Heart right ventricle (tissue), 16 donors: ENCODE data around the gene EFCAB3. TPM values are rescaled to one million over a fixed set of nuclear protein-coding genes. Genes with fewer than 3 reads are reported as not detected.
"Not testable (repeated sequence)": the region's sequence is repeated elsewhere in the genome, so short reads cannot be mapped to it uniquely, and the experiment has no call there.

Experiments
- ATAC-seq, 8 donors: fragments of 200-7000 bp; cut with Tn5 transposase; one replicate each; pipeline ENCODE4 v1.9.1; 2020; ENCODE audit warnings: mild to moderate bottlenecking in 8 of 8, moderate library complexity in 8 of 8, moderate number of reproducible peaks in 1 of 8
- DNase-seq, 2 donors: peaks; one replicate each; pipeline ENCODE4 v3.0.0-alpha.2; 2020
- H3K27ac ChIP-seq, 10 donors: fragments of 200-600 bp; sonication (generic) in 2 of 10; one replicate each; pipeline versions ENCODE4 v1.5.0 to v1.8.0; 2020 to 2022; ENCODE audit warnings: mild to moderate bottlenecking in 3 of 10
- H3K27me3 ChIP-seq, 7 donors: fragments of 200-600 bp; one replicate each; pipeline ENCODE4 v1.8.0; 2021 to 2022; ENCODE audit warnings: mild to moderate bottlenecking in 2 of 7
- H3K36me3 ChIP-seq, 9 donors: fragments of 200-600 bp; sonication (generic) in 1 of 9; one replicate each; pipeline versions ENCODE4 v1.5.0 to v1.8.0; 2020 to 2022; ENCODE audit warnings: mild to moderate bottlenecking in 2 of 9
- H3K4me1 ChIP-seq, 9 donors: fragments of 200-600 bp; sonication (generic) in 1 of 9; one replicate each; pipeline versions ENCODE4 v1.5.0 to v1.8.0; 2020 to 2022; ENCODE audit warnings: mild to moderate bottlenecking in 4 of 9
- H3K4me3 ChIP-seq, 10 donors: fragments of 200-600 bp; sonication (generic) in 2 of 10; one replicate each; pipeline versions ENCODE4 v1.5.0 to v1.8.0; 2020 to 2022; ENCODE audit warnings: mild to moderate bottlenecking in 7 of 10, moderate library complexity in 2 of 10
- H3K9me3 ChIP-seq, 11 donors: fragments of 200-600 bp in 10 of 11; sonication (generic) in 2 of 11; one replicate each; pipeline versions ENCODE4 v1.5.0 to v1.8.0; 2013 to 2022; ENCODE audit warnings: mild to moderate bottlenecking in 2 of 11, control low read depth in 1 of 11, moderate library complexity in 1 of 11
- CTCF ChIP-seq, 9 donors: fragments of 200-600 bp; sonication (generic) in 2 of 9; IDR thresholded peaks; one replicate each; pipeline versions ENCODE4 v1.5.0 to v1.8.0; 2021 to 2022; ENCODE audit warnings: antibody characterized with exemption in 9 of 9, mild to moderate bottlenecking in 5 of 9, moderate library complexity in 1 of 9
- WGBS, 2 donors: extraction: QIAGEN DNeasy Blood & Tissue Kit; methylation state at CpG; one replicate each; pipeline ENCODE4 v1.1.7; 2013; ENCODE audit warnings: inconsistent platforms in 1 of 2; 5-methylcytosine and 5-hydroxymethylcytosine counted together
- intact Hi-C, 10 donors: fragments of 100-400 bp; cut with DNase I; formaldehyde crosslinking; loops; one replicate each; pipeline versions ENCODE4 v1.11.1 to v1.14.2; 2022
- polyA plus RNA-seq, 2 donors: library from polyadenylated mRNA; stranded (reverse); fragments of 200-250 nt; gene quantifications; one replicate each; pipeline ENCODE4 v1.2.3, GENCODE V29; 2013
- total RNA-seq, 10 donors: library from RNA; stranded (reverse); fragmentation: NEBNext Ultra II Directional in 3 of 10; extraction: Animal tissue kit (Norgen Biotek cat#: 25700) in 3 of 10; gene quantifications; one replicate each; pipeline versions ENCODE4 v1.2.1 to v1.2.4, GENCODE V29; 2021 to 2023
- donor health status: Arrhythmogenic right ventricular cardiomyopathy.
- donor health status: ischemic (EF 13 %, LVEDD 7.1; RV severe dilation, severe dysfunction).
- donor health status: healthy with polysubstance abuse.
- donor health status: DM: no; HTN: yes; CAD: no.
- donor health status: DM: no; HTN: no; CAD: no.
- donor health status: ischemic (EF 25% LVEDD 6.9; RV normal size, moderate dysfunction).
- donor health status: ischemic (EF 25% LVEDD 5.7; RV mildly dilated, moderate dysfunction).
- donor health status: healthy.
- donor health status: DM: yes; HTN: yes; CAD: no.
- donor health status: Ischemic cardiomyopathy.
- donor health status: ischemic (EF 35%, LVEDD 5.7; RV mildly dilated, moderate dysfunction).
- donor health status: nonischemic (EF 11% LVEDD 7.7; RV severe dilation, severe dysfunction).
- donor health status: DM: yes; HTN: yes; CAD: no.
- donor health status: PGD.
- donor health status: ischemic (EF 29% LVEDD 5.4; RV normal size, mild dysfunction).
- donor health status: nonischemic (EF 23%, LVEDD 6.1; RV moderate dilation, normal function).

Gene EFCAB3
- total and polyA plus RNA-seq, 12 donors, result not detected

DNA sequence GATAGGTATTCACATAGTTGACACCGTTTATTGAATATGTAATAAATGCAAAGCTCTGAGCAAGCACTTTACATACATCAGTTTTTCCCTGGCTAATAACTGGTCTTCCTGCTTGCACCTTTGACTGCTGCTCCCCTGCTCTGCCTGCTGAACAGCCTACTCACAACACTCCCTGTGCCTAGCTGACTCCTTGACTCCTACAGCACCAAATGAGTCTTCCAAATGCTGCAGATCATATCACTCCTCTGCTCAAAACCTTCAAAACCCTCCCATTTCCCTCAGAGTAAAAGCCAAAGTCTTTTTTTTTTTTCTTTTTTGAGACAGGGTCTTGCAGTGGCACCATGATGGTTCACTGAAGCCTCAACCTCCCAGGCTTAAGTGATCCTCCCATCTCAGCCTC lies 18.5 kb downstream of the EFCAB3 start:
- H3K4me3 ChIP-seq, result no peak overlapping the region
- peaks cover 0 to 33% (median 5%) of the 10 kb centered on the region in 7 donors for H3K27me3 ChIP-seq
- DNase-seq, result no peak
- no peak overlapping the region for H3K27ac ChIP-seq
- intact Hi-C loops, result no loop called here
- TF ChIP-seq CTCF (IDR thresholded peaks at IDR 0.05), result no peak
- WGBS, 2 donors, result 93 to 96% methylated on average over 1 of the region's 1 CpG
- H3K4me1 ChIP-seq, result no peaks in the 10 kb centered on the region
- ATAC-seq, result no peak
- peaks cover 0 to 5% (median 0%) of the 10 kb centered on the region in 11 donors for H3K9me3 ChIP-seq
- no peaks in the 10 kb centered on the region for H3K36me3 ChIP-seq

GRCh38 chr17:62405451-62405850 lies 25.1 kb downstream of the EFCAB3 start:
- H3K9me3 ChIP-seq, result peaks cover 0 to 5% (median 0%) of the 10 kb centered on the region in 11 donors
- ATAC-seq (no peak), DNase-seq (no peak)
- peaks cover 0 to 26% (median 10%) of the 10 kb centered on the region in 7 donors for H3K27me3 ChIP-seq
- intact Hi-C loops, result no loop called here
- H3K27ac ChIP-seq, result no peak overlapping the region
- TF ChIP-seq CTCF (IDR thresholded peaks at IDR 0.05), result no peak
- 51 to 60% methylated on average over 2 of the region's 2 CpGs for WGBS, 2 donors
- no peak overlapping the region for H3K4me3 ChIP-seq
- H3K4me1 ChIP-seq, result no peaks in the 10 kb centered on the region
- H3K36me3 ChIP-seq, result no peaks in the 10 kb centered on the region

- H3K36me3 ChIP-seq, H3K4me3 ChIP-seq, H3K27ac ChIP-seq, DNase-seq, intact Hi-C loops, ATAC-seq, H3K4me1 ChIP-seq: not testable (repeated sequence)
- H3K27me3 ChIP-seq, result peaks cover 0 to 15% (median 0%) of the 10 kb centered on the region in 7 donors
- peaks cover 0 to 10% (median 0%) of the 10 kb centered on the region in 11 donors for H3K9me3 ChIP-seq
- 89 to 98% methylated on average over 1 of the region's 1 CpG for WGBS, 2 donors
Measured at GRCh38 chr17:62413090-62413489, 32.7 kb downstream of the EFCAB3 start.

DNA sequence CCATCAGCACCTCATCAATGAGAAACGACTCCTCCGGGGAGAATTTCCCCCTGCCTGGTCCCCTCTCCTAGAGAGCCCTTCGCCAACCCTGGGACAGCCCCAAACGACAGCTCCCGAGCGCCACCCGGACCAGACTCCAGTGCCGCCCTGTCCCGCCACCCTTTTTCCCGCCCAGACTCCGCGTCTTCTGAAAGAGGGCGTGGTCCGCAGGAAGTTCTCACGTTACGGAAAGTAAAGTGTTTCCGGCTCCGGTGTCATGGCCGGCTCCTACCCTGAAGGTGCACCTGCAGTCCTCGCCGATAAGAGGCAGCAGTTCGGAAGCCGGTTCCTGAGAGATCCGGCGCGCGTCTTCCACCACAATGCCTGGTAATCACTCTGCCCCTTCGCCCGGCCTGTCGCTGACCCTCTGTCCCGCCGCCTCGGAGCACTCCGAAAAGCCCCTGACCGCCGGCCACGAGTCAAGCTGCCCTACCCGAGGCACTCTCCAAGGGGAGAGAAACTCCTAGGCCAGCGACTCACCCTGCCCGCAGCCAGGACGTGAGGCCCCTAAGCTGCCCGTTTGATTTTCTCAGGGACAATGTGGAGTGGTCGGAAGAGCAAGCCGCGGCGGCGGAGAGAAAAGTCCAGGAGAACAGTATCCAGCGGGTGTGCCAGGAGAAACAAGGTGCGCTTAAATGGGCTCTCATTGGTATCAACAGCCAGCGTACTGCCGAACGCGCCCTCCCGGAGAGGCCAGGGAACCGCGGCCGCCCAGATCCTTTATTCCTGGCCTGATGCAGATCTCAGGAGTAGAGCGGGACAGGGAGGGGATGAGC lies 43.5 kb downstream of the EFCAB3 start, which contains the start of gene METTL2A:
TSS of gene METTL2A (plus strand) at position 251 of the 815 bp plus-strand sequence. CDS start at position 257, 6 bp downstream.
- intact Hi-C loops, result loop anchor here in 1 of 10 donors (10.0 kb wide), 1 partner anchor 541 kb away; the partner anchor contains the start of gene TANC2
- ATAC-seq, result peak; percentile 95 to 98 (median 96)
- not testable (repeated sequence) for H3K27me3 ChIP-seq, H3K9me3 ChIP-seq
- peak; percentile 78 to 83 for DNase-seq
- peak within 1 kb of the TSS in 9 of 10 donors; percentile 70 to 81 (median 78) for H3K27ac ChIP-seq
- peaks cover 0 to 18% (median 11%) of the 10 kb centered on the region in 9 donors for H3K4me1 ChIP-seq
- peak in 5 of 9 donors; percentile 26 to 46 (median 38) for TF ChIP-seq CTCF (IDR thresholded peaks at IDR 0.05)
- 0 to 1% methylated on average over 57 to 58 of the region's 58 CpGs for WGBS, 2 donors
- H3K36me3 ChIP-seq, result peaks cover 0 to 25% (median 4%) of the 10 kb centered on the region in 9 donors
- peak within 1 kb of the TSS; percentile 42 to 91 (median 80) for H3K4me3 ChIP-seq

GRCh38 chr17:62426214-62426613 lies 45.9 kb downstream of the EFCAB3 start:
- not testable (repeated sequence) for ATAC-seq, H3K9me3 ChIP-seq, H3K27ac ChIP-seq, H3K27me3 ChIP-seq, DNase-seq, H3K4me3 ChIP-seq
- peaks cover 0 to 18% (median 11%) of the 10 kb centered on the region in 9 donors for H3K4me1 ChIP-seq
- intact Hi-C loops, result loop anchor here in 1 of 10 donors (10.0 kb wide), 1 partner anchor 539 kb away; the partner anchor contains the start of gene TANC2
- 86 to 89% methylated on average over 1 of the region's 2 CpGs for WGBS, 2 donors
- peaks cover 0 to 48% (median 5%) of the 10 kb centered on the region in 9 donors for H3K36me3 ChIP-seq

- DNase-seq, intact Hi-C loops, H3K4me1 ChIP-seq, ATAC-seq, H3K9me3 ChIP-seq, H3K27me3 ChIP-seq, H3K27ac ChIP-seq, H3K4me3 ChIP-seq: not testable (repeated sequence)
- WGBS, 2 donors, result 90 to 94% methylated on average over 4 of the region's 4 CpGs
- peaks cover 0 to 79% (median 8%) of the 10 kb centered on the region in 9 donors for H3K36me3 ChIP-seq
Measured at GRCh38 chr17:62435251-62435650, 54.9 kb downstream of the EFCAB3 start.

- 97 to 98% methylated on average over 6 of the region's 6 CpGs for WGBS, 2 donors
- DNase-seq, H3K27me3 ChIP-seq, intact Hi-C loops, H3K4me3 ChIP-seq, ATAC-seq, H3K9me3 ChIP-seq, H3K4me1 ChIP-seq, H3K27ac ChIP-seq: not testable (repeated sequence)
- H3K36me3 ChIP-seq, result peaks cover 0 to 87% (median 30%) of the 10 kb centered on the region in 9 donors
Measured at GRCh38 chr17:62441181-62441580, 60.8 kb downstream of the EFCAB3 start.
